GM20431 (cell line): Measurements from ENCODE around the gene SSTR5.

Experiments
- in situ Hi-C: fragments of 300-500 bp; cut with MseI, MboI; formaldehyde crosslinking; loops from one replicate; pipeline ENCODE4 v1.15.0; 2020; ENCODE audit warnings: low sequenced_read_pairs; ENCODE audit not compliant: unreplicated experiment

The SSTR5 gene

GRCh38 chr16:1117176-1117900 is 44.8 kb downstream of the SSTR5 start:
- in situ Hi-C loops: no loop called here

GRCh38 chr16:1117926-1118325 is 45.4 kb downstream of the SSTR5 start:
- in situ Hi-C loops: no loop called here

DNA sequence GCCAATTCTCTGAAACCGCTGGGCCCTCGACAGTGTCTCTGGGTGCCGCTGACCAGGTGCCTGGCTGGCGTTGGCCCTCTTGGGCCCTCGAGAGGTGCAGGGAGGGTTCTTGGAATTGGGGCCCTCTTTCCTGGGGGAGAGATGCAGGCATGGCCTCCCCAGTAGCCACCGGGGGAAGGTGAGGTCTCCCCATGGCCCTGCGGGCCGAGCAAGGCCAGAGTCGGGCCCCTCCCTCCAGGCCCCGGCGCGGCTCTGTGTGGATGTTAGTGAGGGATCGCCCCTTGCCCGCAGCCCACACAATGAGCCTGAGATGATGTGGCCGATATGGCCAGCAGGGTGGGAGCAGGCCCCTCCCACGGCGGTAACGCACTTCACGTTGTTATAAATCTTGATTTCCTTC is 46.6 kb downstream of the SSTR5 start:
- in situ Hi-C loops: no loop called here

DNA sequence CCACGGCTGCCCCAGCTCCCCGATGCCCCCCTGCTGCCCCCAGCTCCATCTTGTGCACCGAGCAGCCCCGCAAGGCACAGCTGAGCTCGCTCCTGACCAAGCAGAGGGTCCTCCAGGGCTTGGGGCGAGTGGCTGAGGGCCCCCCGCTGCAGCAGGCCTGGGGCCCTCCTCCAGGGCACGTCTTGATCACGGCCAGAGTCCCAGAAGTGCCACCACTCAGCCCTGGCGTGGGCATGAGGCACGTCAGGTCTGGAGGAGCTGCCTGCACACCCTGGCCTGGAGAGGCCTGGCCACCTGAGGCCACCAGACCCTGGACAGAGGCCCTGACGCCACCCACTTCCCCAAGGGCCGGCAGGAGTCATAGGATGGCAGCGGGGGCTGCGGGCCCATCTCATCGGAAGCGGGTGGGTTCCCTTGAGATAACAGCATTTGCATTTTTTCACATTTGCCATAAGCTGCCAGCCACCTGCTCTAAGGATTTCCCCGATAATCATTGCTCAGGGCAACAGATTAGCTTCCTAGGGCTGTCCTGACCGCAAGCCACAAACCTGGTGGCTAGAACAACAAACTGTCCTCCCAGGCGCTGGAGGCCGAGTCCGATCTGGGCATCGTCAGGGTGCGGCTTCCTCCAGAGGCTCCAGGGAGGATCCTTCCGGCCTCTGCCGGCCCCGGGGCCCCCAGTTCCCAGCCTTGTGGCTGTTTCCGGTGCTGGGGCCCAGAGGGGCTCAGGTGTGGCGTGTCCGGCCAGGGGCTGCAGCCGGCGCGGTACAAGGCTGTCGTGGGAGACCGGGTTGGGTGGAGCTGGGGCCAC is 47.4 kb downstream of the SSTR5 start:
- in situ Hi-C loops: no loop called here

GRCh38 chr16:1120577-1120941 is 48.0 kb downstream of the SSTR5 start:
- in situ Hi-C loops: no loop called here

GRCh38 chr16:1121009-1121408 is 48.5 kb downstream of the SSTR5 start:
- in situ Hi-C loops: no loop called here

- in situ Hi-C loops: no loop called here
Observed at GRCh38 chr16:1121601-1122397, 49.3 kb downstream of the SSTR5 start.

DNA sequence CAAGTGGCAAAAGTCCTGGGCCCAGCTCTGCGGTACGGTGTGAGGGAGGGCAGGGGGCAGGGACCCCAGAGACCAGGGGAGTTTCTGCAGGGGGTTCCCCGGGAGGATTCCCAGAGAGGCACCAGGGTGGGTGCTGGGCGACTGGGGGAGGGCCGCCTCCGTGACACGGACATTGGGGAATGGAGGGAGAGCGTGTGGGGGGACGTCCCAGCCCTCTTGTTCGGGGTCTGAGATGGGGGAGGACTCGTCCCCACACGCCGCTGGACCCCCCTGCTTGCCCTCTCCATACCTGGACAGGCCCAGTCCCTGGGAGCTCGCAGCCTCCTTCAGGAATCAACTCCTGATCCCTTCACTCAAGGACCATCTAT is 49.8 kb downstream of the SSTR5 start:
- in situ Hi-C loops: no loop called here

- in situ Hi-C loops: no loop called here
Observed at GRCh38 chr16:1123525-1124230, 51.1 kb downstream of the SSTR5 start.

- in situ Hi-C loops: no loop called here
Observed at GRCh38 chr16:1124291-1124690, 51.7 kb downstream of the SSTR5 start.

DNA sequence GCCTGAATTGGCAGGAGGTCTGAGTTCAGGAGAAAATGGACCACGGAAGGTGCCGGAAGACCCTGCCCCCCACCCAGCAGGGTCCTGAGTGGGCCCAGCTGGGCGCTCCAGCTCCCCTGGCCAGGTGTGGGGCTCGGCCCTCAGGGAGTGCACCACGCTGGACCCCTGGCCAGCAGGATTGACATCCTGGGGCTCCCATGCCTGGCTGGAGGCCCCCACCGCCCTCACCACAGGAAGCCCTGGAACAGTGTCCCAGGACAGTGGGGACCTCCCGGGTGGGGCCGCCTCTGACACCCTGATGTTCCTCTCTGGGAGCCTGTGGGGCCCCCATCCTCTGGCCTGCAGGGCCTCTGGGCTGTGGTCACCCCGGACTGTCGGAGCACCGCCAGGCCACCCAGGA is 52.2 kb downstream of the SSTR5 start:
- in situ Hi-C loops: no loop called here

GRCh38 chr16:1125471-1125870 is 52.9 kb downstream of the SSTR5 start:
- in situ Hi-C loops: no loop called here

DNA sequence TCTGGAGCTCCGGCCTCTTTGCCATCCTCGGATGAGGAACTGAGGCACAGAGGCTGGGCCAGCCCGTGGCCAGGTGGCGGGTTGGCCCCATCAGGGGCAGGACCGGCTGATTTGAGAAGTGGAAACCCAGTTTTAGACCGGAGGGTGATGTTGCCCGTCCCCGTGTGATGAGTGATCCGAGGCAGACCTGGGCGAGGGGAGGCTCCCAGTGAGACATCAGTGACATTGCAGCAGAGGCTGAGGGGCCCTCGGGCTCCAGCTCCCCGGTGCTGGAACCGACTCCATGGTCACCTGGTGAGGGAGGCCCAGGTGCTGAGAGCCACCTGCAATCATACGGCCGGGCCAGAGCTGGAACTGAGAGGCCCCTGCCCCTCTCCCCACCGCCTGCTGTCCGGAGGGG is 53.5 kb downstream of the SSTR5 start:
- in situ Hi-C loops: no loop called here

GRCh38 chr16:1126586-1126985 is 54.0 kb downstream of the SSTR5 start:
- in situ Hi-C loops: no loop called here

DNA sequence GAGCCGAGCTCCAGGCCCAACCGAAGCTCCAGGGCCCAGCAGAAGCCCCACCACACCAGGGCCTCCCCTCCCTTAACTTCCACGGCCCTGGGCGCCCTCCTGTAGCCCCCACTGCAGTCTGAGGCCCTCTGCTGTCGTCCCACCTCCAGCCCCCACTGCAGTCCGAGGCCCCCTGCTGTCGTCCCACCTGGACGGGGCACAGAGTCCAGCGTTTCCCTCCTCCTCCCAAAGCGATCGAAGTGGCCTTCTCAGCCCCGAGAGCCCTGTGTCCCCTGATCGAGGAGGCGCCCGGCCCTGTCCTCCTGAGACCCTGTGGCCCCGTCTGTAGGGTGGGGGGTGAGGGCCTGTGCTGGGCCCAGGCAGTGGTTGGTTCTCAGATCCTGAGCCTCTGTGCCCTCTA is 54.6 kb downstream of the SSTR5 start:
- in situ Hi-C loops: no loop called here

DNA sequence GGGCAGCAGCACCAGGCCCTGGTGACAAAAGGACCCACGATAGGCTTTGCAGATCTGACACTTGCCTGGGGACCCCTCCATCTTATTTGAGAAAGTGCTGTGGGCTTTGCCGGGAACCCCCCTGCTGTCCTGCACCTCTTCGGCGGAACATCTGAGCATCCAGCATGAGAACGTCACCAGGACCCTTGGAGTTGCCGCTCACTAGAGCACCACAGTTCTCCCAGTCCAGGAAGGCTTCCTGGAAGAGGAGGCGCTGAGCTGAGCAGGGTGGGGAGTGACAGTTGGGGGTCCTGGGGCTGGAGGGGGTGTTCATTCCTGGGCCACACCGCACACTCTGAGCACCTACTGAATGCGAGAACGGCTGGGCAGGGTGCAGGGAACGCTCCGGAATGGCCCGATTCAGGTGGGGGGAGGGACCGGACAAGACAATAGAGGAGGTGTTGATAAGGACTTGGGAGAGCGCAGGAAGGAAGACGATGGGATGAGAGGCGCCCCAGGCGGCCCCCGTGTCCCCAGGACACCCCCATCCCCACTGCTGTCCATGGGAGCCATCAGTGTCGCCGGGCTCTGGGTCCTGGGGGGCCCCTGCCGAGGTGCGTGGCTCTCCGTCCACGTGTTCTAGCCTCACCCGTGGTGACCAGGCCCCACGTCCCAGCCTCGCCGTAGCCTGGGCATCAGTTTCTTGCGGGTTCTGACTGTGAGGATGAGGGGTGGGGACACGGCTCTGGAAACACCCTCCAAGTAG is 55.6 kb downstream of the SSTR5 start:
- in situ Hi-C loops: no loop called here

DNA sequence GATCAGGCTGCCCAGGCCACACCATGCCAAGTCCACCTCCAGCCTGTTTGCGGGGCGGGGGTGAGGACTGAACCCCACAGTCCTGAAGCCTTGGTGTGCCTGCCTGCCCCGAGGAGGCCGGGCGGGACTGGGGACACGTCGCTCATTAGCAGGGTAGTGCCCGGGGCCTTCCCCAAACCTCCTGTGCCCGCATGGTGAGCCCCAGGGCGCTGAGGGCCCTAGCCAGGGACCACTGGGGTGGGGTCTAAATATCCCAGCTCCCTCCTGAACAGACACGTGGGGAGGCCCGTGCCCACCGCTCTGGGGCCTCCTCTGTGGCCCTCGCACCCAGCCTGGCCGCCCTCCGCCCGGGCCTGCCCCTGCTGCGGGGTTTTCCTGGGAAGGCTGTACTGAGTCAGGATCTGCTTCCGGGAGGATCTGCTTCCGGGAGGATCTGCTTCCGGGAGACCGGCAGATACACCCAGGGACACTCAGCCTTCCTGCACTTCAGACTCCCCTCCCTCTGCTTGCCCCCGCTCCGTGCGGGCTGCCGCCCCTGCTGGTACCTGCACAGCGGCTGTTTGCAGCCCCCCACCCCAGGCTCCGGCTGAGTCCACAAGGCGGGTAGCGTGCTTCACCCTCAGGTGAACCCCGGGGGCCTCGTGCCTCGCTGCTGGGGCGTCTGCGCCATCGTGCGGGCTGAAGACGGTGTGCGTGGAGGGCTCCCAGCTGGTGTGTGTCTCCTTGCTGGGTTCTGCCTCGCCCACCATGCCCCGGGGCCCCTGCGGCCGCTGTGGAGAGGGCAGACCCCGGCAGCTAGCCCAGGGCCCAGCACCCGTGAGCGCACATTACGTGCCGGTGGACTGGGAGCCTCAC is 56.8 kb downstream of the SSTR5 start:
- in situ Hi-C loops: no loop called here

DNA sequence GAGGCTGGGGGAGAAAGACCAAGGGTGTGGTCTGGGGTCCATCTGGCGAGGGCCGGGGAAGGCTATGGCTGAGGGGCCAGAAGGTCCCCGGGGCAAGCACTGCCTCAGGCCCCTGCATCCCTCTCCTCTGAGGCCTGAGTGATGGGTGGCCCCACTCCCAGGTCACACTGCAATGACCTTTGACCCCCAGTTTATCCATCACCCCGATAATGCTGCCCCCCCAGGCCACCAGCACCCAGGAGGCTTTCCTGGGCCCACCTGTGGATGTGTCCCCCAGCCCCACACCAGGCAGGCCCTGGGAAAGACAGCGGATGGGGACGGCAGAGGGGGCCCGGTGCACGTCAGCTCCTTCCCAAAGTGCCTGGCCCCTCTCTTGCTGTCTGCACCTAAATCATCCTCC is 57.8 kb downstream of the SSTR5 start:
- in situ Hi-C loops: no loop called here
